GM21717 (cell line): ENCODE measurements around the gene RGS17.
A peak's percentile ranks its signal among the peaks of the same experiment; 100 is the strongest.
"Not testable (repeated sequence)": the region's sequence is repeated elsewhere in the genome, so short reads cannot be mapped to it uniquely, and the experiment has no call there.

Experiments
- ATAC-seq: cut with Tn5 transposase; IDR thresholded peaks from one replicate; pipeline ENCODE4 v1.9.1; 2021; ENCODE audit warnings: mild to moderate bottlenecking, moderate library complexity; ENCODE audit not compliant: unreplicated experiment

Gene RGS17

DNA sequence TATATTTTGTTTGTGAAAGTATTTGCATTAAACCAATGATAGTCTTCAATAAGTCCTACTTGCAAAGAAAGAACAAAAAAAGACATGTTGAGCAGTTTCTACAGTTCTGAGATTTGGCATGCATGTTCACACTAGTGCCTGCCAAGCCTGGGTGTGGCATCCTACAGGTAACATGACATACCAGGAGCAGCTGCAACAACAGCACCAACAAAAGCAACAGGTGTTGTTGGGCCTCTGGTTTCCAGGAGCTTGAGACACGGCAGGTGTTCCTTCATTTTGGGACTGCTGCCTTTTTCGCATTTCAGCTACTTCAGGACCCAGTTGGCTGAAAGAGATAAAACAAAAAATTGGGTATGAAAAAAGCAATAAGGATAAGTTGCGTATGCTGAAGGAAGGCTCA, 87.4 kb downstream of the RGS17 start:
- ATAC-seq = no peak

DNA sequence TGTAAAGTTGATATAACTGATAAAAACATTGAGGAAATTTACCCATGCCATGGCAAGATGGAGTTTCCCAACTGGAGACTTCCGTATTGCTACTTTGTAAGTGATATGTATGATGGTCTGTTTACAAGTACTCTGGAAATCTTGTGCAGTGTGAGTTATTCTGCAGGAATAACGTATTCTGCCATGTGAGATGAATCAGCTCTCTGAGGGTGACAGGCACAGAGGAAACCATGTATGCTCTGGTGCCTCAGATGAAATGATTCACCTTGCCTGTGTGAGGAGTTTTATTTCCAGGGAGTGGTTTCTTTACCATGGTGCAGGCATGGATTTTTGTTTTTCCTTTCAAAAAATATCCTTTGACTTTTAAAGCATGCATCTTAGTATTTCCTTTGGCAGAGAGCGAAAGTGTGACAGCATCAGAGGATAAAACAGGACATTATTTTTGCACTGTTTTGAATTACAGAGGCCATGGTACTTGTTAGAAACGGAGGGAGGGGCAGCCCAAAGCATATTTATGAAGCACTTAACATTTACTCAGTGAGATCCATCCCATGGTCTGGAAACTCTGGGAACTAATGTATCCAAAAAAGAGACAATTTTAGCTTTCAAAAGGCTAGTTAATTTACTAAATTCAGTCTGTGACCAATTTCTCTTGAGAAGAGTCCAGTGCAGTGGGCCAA, 92.6 kb downstream of the RGS17 start:
- ATAC-seq = no peak

GRCh38 chr6:153034139-153034538, 96.9 kb downstream of the RGS17 start:
- no peak for ATAC-seq

GRCh38 chr6:153032255-153032882, 98.7 kb downstream of the RGS17 start:
- ATAC-seq = no peak

GRCh38 chr6:153031335-153031955, 99.6 kb downstream of the RGS17 start:
- no peak for ATAC-seq

GRCh38 chr6:153028963-153029362, 102.1 kb downstream of the RGS17 start:
- ATAC-seq = no peak

DNA sequence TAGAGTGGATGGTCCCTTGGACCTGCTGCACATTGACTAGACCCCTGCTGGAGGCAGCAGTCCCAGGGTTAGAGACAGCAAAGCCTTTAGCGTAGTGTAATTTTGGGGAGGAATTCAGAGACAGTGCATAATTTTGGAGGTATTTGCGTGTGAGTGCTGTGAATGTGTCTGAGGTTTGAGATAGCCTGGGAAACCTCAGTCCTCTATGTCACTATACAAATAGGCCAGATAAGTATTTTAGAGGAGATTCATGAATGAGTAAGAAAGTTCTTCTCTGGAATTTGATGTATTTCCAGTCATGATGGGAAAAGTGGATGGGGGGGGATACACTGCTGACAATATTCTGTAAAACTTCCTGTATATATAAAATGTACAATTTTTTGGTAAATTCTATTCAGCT, 102.8 kb downstream of the RGS17 start:
- ATAC-seq = no peak

DNA sequence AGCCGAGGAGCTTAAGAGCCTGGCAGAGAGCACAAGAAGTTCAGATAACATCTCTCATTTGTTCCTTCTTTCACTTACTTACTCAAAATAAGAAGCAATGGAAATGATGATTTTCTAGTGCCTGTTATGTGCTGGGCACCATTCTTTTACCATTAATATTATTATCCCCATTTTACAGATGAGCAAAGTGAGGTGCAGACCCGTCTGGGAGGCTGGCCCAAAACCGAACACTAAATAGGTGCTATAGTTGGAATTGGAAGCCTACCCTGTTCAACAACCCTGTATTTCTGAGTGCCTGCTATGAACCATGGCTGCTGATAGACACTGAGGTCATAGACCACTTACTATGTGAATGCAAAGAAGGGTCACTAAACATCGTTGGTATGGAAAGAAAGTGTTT, 103.6 kb downstream of the RGS17 start:
- ATAC-seq = no peak

- no peak for ATAC-seq
These were observed 106.4 kb downstream of the RGS17 start for GRCh38 chr6:153024709-153025017.

DNA sequence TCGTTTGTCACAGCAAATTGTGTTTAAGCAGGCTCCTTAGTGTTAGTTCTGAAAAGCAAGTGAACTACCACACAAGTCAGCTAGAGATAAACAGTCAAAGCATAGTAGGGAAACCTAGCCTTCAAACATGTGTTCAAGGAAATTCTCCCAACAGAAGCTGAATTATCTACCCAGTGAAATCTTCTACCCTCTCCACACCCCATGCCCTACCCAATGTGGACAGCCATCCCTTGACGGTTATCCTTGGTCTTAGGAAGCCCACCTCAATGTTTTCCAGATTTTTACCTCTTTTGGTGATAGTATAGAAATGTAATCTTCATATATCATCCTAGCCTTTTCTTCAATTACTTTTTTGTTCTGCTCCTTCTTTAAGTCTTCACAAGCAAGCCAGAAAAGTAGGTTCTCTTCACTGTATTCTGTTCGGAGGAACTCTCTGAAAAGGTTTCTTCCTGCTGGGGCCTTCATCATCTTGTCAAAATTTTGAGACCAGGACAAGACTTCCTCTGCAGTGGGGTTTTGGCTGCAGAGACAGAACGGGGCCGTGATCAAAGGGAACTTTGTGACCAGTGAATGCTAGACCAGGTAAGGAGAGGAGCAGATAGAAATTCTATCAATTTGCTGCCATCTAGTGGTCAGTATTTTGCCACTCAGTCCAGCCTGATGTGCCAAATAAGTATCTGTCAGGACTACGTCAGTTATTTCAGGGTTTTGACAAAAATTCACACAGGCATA, 106.9 kb downstream of the RGS17 start:
- peak; percentile 98 for ATAC-seq

DNA sequence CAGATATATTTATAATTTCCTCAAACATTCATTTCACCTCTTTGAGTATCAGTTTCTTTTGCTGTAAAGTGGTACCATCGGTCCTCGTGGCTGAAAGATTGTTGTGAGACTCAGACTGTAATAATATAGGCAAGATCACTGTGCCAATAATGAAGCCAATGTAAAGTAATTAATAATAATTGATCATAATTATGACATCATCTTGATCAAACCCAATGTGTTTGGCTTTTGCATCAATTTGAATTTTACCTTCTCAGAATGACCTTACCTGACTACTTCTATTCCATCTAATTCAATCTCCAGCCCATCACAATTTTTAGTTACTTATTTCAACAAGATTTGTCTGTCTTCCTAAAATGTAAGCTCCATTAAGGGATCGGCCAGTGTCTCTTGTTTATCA, 112.7 kb downstream of the RGS17 start:
- no peak for ATAC-seq

DNA sequence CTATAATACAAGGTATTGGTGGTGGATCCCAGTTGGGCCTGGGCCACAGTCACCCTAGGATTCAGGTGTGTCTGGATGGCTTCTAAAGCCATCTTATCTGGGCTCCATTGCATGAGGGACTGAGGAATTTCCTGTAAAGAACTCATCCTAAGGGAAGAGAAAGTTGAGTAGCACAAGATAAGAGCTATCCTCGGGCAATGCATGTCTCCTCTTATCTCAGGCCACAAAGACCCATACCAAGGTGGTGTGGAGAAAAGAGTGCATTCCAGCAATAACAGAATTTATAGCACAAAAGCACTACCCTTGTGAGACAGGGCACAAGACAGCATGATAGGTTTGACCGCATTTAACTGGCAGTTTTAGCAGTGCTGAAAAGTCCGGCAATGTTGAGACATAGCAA, 114.2 kb downstream of the RGS17 start:
- no peak for ATAC-seq

GRCh38 chr6:153015094-153015640, 115.9 kb downstream of the RGS17 start:
- ATAC-seq = no peak

- no peak for ATAC-seq
These were observed 117.6 kb downstream of the RGS17 start for GRCh38 chr6:153013438-153013837.

DNA sequence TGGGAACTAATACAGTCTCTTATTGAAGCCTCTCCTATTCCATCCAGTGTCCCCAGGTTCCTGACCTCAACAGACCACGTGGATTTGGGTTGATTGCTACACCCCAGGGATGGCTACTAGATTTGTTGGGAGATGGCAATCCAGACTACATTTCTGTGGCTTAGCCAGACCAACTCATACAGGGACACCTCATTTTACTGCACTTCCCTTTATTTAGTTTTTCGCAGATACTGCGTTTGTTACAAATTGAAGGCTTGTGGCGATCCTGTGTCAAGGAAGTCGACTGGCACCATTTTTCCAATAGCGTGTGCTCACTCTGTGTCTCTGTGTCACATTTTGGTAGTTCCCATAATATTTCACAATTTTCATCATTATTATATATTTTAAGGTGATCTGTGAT, 118.2 kb downstream of the RGS17 start:
- ATAC-seq = no peak

- peak; percentile 7 for ATAC-seq
These were observed 127.8 kb downstream of the RGS17 start for GRCh38 chr6:153003366-153003690.

- peak; percentile 94 for ATAC-seq
These were observed 128.3 kb downstream of the RGS17 start, which contains the start of gene MTRF1L for GRCh38 chr6:153002613-153003365. Gene MTRF1L, minus strand, starts transcription at chr6:153002709. Its CDS starts 24 bp downstream, at chr6:153002685.

DNA sequence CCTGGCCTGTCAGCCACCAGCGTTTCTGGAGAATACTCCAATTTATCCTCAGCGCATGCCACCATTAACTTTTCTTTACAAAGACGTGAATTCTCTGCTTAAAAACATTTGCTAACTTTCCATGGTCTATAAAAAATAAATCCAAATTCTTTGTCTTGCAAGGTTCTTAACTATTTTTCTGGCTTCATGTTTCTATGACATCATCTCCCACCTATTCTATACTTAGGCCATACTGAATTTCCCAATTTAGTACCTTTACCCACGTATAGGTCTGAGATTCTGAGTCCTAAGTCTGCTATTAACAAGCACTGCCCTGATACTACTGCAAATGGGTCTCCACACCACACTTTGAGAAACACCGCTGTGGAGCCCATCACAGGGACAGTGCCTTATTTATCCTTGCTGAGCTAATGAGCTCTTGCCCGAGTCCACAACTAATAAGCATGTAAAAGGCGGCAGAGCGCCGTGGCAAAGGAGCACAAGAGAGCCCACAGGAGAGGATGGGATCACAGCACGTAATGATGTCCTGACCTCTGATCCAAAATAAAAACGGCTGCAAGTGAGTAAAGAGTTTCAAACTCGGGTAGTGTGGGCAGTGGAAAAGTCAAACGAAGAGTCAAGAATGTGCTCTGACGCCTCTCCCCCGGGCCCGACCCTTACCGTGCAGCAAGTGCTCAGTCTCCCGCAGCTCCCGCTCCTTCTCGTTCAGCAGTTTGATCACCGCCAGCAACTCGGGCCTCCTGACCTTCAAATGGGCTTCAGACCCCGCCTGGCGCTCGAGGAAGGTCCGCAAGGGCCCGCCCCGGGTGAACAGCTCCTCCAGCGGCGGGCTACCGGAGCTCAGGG, 129.1 kb downstream of the RGS17 start:
- peak; percentile 14 for ATAC-seq

DNA sequence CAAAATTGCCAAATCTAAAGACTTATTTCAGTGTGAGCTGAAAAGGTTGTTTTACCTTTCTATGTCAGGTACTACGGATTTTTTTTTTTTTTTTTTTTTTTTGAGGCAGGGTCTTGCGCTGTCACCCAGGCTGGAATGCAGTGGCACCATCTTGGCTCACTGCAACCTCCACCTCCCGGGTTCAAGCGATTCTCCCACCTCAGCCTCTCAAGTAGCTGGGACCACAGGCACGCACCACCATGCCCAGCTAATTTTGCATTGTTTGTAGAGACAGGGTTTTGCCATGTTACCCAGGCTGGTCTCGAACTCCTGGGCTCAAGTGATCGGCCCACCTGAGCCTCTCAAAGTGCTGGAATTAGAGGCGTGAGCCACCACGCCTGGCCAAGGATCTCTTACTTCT, 130.3 kb downstream of the RGS17 start:
- ATAC-seq = not testable (repeated sequence)

DNA sequence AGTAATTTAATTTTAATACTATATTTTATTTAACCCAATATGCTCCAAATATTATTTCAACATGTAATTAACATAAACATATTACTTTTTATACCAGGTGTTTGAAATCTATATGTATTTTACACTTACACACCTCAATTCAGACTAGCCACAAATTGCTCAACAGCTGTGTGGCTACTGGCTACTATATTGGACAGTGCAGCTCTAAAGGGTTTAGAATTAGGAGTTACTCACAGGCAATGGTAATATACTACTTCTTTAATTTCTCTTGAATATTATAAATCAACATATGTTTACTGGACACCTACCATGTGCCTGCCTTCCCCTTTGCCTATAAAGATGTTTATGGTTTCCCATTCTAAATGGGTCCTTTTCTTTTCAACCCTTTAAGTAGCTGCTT, 130.8 kb downstream of the RGS17 start:
- no peak for ATAC-seq
